IMR-90 (cell line): Measurements from ENCODE around the gene KATNBL1. TPM values are rescaled to one million over a fixed set of nuclear protein-coding genes. Genes with fewer than 3 reads are reported as not detected.

ENCODE experiments used
- ATAC-seq: fragments of 200-7000 bp; cut with Tn5 transposase; 2 replicates; pipeline ENCODE4 v1.9.1; 2020; ENCODE audit warnings: low read depth, mild to moderate bottlenecking, moderate library complexity
- BruUV-seq: library from RNA; stranded (reverse); fragments of 400-500 nt; replicated peaks from 2 replicates; lab custom pipeline; 2021; lab: Mats Ljungman, UMichigan
- CTCF ChIA-PET: fragments of 300-600 bp; formaldehyde crosslinking; extraction: SDS; loops from one replicate; lab custom pipeline; 2021; ENCODE audit warnings: antibody characterized with exemption; lab: Yijun Ruan, JAX
- POLR2A ChIA-PET: fragments of 300-600 bp; sonication (Branson Sonifier 250); formaldehyde crosslinking; loops from one replicate; lab custom pipeline; 2022; ENCODE audit warnings: antibody characterized with exemption; ENCODE audit not compliant: unreplicated experiment; lab: Charles Lee
- DNase-seq: peaks from one replicate; pipeline ENCODE4 v3.0.0; 2013
- H2AFZ ChIP-seq: replicated peaks from 2 replicates; pipeline ENCODE3; 2013; ENCODE audit warnings: low read length, mild to moderate bottlenecking; ENCODE audit not compliant: poor library complexity
- H2AK5ac ChIP-seq: 2 replicates; pipeline ENCODE4 v1.6.1; 2013; ENCODE audit warnings: low read depth, low read length, inconsistent platforms
- H2AK9ac ChIP-seq: replicated peaks from 2 replicates; pipeline ENCODE3; 2013; ENCODE audit warnings: mild to moderate bottlenecking, low read depth, low read length, moderate library complexity; ENCODE audit not compliant: poor library complexity
- H2BK120ac ChIP-seq: 2 replicates; pipeline ENCODE4 v1.6.1; 2013; ENCODE audit warnings: low read depth, low read length, inconsistent platforms
- H2BK15ac ChIP-seq: 3 replicates; pipeline ENCODE4 v1.6.1; 2013; ENCODE audit warnings: low read depth, low read length, inconsistent platforms
- H2BK20ac ChIP-seq: 2 replicates; pipeline ENCODE4 v1.6.1; 2013; ENCODE audit warnings: low read depth, mild to moderate bottlenecking, inconsistent platforms, low read length, moderate library complexity
- H2BK5ac ChIP-seq: 2 replicates; pipeline ENCODE4 v1.6.1; 2013; ENCODE audit warnings: mild to moderate bottlenecking, low read depth, low read length, inconsistent platforms; ENCODE audit not compliant: poor library complexity, severe bottlenecking
- H3K14ac ChIP-seq: replicated peaks from 2 replicates; pipeline ENCODE4 v1.6.1; 2013; ENCODE audit warnings: low read depth, low read length, inconsistent platforms
- H3K18ac ChIP-seq: 2 replicates; pipeline ENCODE4 v1.6.1; 2013; ENCODE audit warnings: low read depth, low read length, control low read depth
- H3K23ac ChIP-seq: 2 replicates; pipeline ENCODE4 v1.6.1; 2013; ENCODE audit warnings: low read depth, low read length, inconsistent platforms
- H3K27ac ChIP-seq: 2 replicates; pipeline ENCODE4 v1.5.1; 2013; ENCODE audit warnings: mild to moderate bottlenecking, control low read depth, low read length; ENCODE audit not compliant: insufficient read depth
- H3K27me3 ChIP-seq: 2 replicates; pipeline ENCODE4 v1.6.1; 2013; ENCODE audit warnings: low read length; ENCODE audit not compliant: control insufficient read depth, insufficient read depth
- H3K36me3 ChIP-seq: 2 replicates; pipeline ENCODE4 v1.6.1; 2013; ENCODE audit warnings: low read length, mixed read lengths; ENCODE audit not compliant: control insufficient read depth, insufficient read depth
- H3K4ac ChIP-seq: 2 replicates; pipeline ENCODE4 v1.6.1; 2013; ENCODE audit warnings: low read depth, low read length, inconsistent platforms
- H3K4me1 ChIP-seq: 2 replicates; pipeline ENCODE4 v1.6.1; 2013; ENCODE audit warnings: low read length, mixed read lengths; ENCODE audit not compliant: control insufficient read depth, insufficient read depth
- H3K4me2 ChIP-seq: 2 replicates; pipeline ENCODE4 v1.6.1; 2013; ENCODE audit warnings: low read depth, mild to moderate bottlenecking, control low read depth, low read length, moderate library complexity
- H3K4me3 ChIP-seq: 2 replicates; pipeline ENCODE4 v1.5.1; 2013; ENCODE audit warnings: low read depth, mild to moderate bottlenecking, control low read depth, low read length, moderate library complexity; ENCODE audit not compliant: insufficient read depth
- H3K56ac ChIP-seq: 2 replicates; pipeline ENCODE4 v1.6.1; 2013; ENCODE audit warnings: low read length, inconsistent platforms; ENCODE audit not compliant: insufficient read depth; ENCODE audit errors: extremely low read depth
- H3K79me1 ChIP-seq, 2 experiments: 2 replicates each; pipeline ENCODE4 v1.6.1; 2013; ENCODE audit warnings: low read length in 2 of 2, inconsistent platforms in 1 of 2, low read depth in 1 of 2
- H3K9ac ChIP-seq: 2 replicates; pipeline ENCODE4 v1.6.1; 2013; ENCODE audit warnings: low read depth, low read length, control low read depth
- H3K9me1 ChIP-seq: 2 replicates; pipeline ENCODE4 v1.6.1; 2013; ENCODE audit warnings: low read length, inconsistent platforms; ENCODE audit not compliant: insufficient read depth
- H3K9me3 ChIP-seq: 2 replicates; pipeline ENCODE4 v1.6.1; 2013; ENCODE audit warnings: low read length; ENCODE audit not compliant: control insufficient read depth, insufficient read depth
- H4K20me1 ChIP-seq: 2 replicates; pipeline ENCODE4 v1.6.1; 2013; ENCODE audit warnings: low read length, inconsistent platforms; ENCODE audit not compliant: insufficient read depth
- H4K5ac ChIP-seq: 2 replicates; pipeline ENCODE4 v1.6.1; 2013; ENCODE audit warnings: mild to moderate bottlenecking, low read depth, low read length, control low read depth
- H4K8ac ChIP-seq, 2 experiments: 2 replicates each; pipeline ENCODE4 v1.6.1; 2013; ENCODE audit warnings: low read depth in 2 of 2, low read length in 2 of 2, control low read depth in 1 of 2, inconsistent platforms in 1 of 2
- H4K91ac ChIP-seq: 2 replicates; pipeline ENCODE4 v1.6.1; 2013; ENCODE audit warnings: low read depth, low read length, inconsistent platforms; ENCODE audit not compliant: insufficient read depth
- BHLHE40 ChIP-seq: fragments of 150-350 bp; IDR thresholded peaks from 2 replicates; pipeline ENCODE4 v1.6.1; 2016; ENCODE audit warnings: mild to moderate bottlenecking, low read depth, low read length
- CEBPB ChIP-seq: IDR thresholded peaks from 2 replicates; pipeline ENCODE4 v1.6.1; 2012; ENCODE audit warnings: low read depth, low read length, improper control_type of control experiment
- ELK1 ChIP-seq: fragments of 150-350 bp; IDR thresholded peaks from 2 replicates; pipeline ENCODE4 v1.6.1; 2016; ENCODE audit warnings: low read depth, mild to moderate bottlenecking, low read length, moderate library complexity, borderline replicate concordance
- FOS ChIP-seq: fragments of 150-350 bp; IDR thresholded peaks from 2 replicates; pipeline ENCODE4 v1.6.1; 2016; ENCODE audit warnings: low read depth, low read length
- MAFK ChIP-seq: IDR thresholded peaks from 2 replicates; pipeline ENCODE4 v1.6.1; 2012; ENCODE audit warnings: low read depth, low read length, improper control_type of control experiment
- MAZ ChIP-seq: IDR thresholded peaks from 2 replicates; pipeline ENCODE4 v1.6.1; 2012; ENCODE audit warnings: low read depth, mild to moderate bottlenecking, low read length, improper control_type of control experiment, moderate library complexity, borderline replicate concordance
- MXI1 ChIP-seq: IDR thresholded peaks from 2 replicates; pipeline ENCODE4 v1.6.1; 2012; ENCODE audit warnings: low read depth, mild to moderate bottlenecking, low read length, moderate library complexity, borderline replicate concordance
- NFE2L2 ChIP-seq: fragments of 150-350 bp; IDR thresholded peaks from 2 replicates; pipeline ENCODE4 v1.6.1; 2016; ENCODE audit warnings: low read depth, mild to moderate bottlenecking, low read length
- POLR2A ChIP-seq: IDR thresholded peaks from 2 replicates; pipeline ENCODE4 v1.6.1; 2012; ENCODE audit warnings: mild to moderate bottlenecking, low read depth, low read length
- RAD21 ChIP-seq: IDR thresholded peaks from 2 replicates; pipeline ENCODE4 v1.6.1; 2012; ENCODE audit warnings: low read length, improper control_type of control experiment
- RCOR1 ChIP-seq: IDR thresholded peaks from 2 replicates; pipeline ENCODE4 v1.6.1; 2012; ENCODE audit warnings: mild to moderate bottlenecking, low read length, improper control_type of control experiment; ENCODE audit not compliant: insufficient replicate concordance
- SMC3 ChIP-seq: fragments of 150-350 bp; IDR thresholded peaks from 2 replicates; pipeline ENCODE4 v1.6.1; 2016; ENCODE audit warnings: low read depth, mild to moderate bottlenecking, antibody characterized with exemption, low read length, moderate library complexity
- USF2 ChIP-seq: fragments of 150-350 bp; IDR thresholded peaks from 2 replicates; pipeline ENCODE4 v1.6.1; 2017; ENCODE audit warnings: mild to moderate bottlenecking, antibody characterized with exemption, low read length, low read depth
- WGBS, 2 experiments: methylation state at CpG; one replicate each; pipeline versions ENCODE4 v1.1.5 to v1.1.7; 2013; ENCODE audit warnings: missing lambda C conversion rate in 2 of 2; ENCODE audit not compliant: insufficient read length in 1 of 2; ENCODE audit errors: extremely low coverage in 2 of 2; 5-methylcytosine and 5-hydroxymethylcytosine counted together
- dilution Hi-C: fragments of 300-500 bp; cut with HindIII; formaldehyde crosslinking; loops from one replicate; pipeline ENCODE4 v1.14.3; 2018; ENCODE audit warnings: low sequenced_read_pairs; ENCODE audit not compliant: unreplicated experiment
- in situ Hi-C: fragments of 300-500 bp; cut with MboI; formaldehyde crosslinking; loops from 3 replicates; pipeline ENCODE4 v1.14.3; 2019; ENCODE audit warnings: low sequenced_read_pairs, inconsistent platforms, mixed read lengths
- intact Hi-C: fragments of 100-400 bp; cut with micrococcal nuclease; formaldehyde crosslinking; loops from 2 replicates; pipeline ENCODE4 v1.10.0; 2022
- polyA plus RNA-seq, 3 experiments: library from polyadenylated mRNA; depleted of rRNA; stranded (reverse); fragments of >200 nt; gene quantifications; 2 replicates each; pipeline ENCODE4 v1.2.3, GENCODE V29; 2012; ENCODE audit warnings: low replicate concordance in 1 of 3
- total RNA-seq: library from RNA; depleted of rRNA; stranded (reverse); fragments of >200 nt; gene quantifications from 2 replicates; pipeline ENCODE4 v1.2.3, GENCODE V29; 2012

KATNBL1 gene
- total and polyA plus RNA-seq, 2 of the 4 experiments (the other 2 are of a cell fraction): 17.1 to 24.0 TPM

GRCh38 chr15:34132881-34133280 is 77.0 kb downstream of the KATNBL1 start:
- H3K56ac ChIP-seq: no peak overlapping the region
- H2AFZ ChIP-seq: no peak overlapping the region
- H3K9ac ChIP-seq: no peak overlapping the region
- H3K9me3 ChIP-seq: no peaks in the 10 kb centered on the region
- no peak overlapping the region for H2AK9ac ChIP-seq
- ATAC-seq: peak; percentile 46
- H2BK120ac ChIP-seq: no peak overlapping the region
- dilution Hi-C loops: no loop called here
- no peak overlapping the region for H3K4ac ChIP-seq
- H3K4me1 ChIP-seq: no peaks in the 10 kb centered on the region
- no peak for TF ChIP-seq MAZ
- TF ChIP-seq SMC3: no peak
- TF ChIP-seq USF2: no peak
- no peak for TF ChIP-seq NFE2L2
- no peak for TF ChIP-seq MAFK
- TF ChIP-seq CEBPB: no peak
- no peak for TF ChIP-seq FOS
- TF ChIP-seq RCOR1: no peak
- no peak for TF ChIP-seq ELK1
- TF ChIP-seq POLR2A: no peak
- TF ChIP-seq RAD21: no peak
- no peak for TF ChIP-seq BHLHE40
- no peak for TF ChIP-seq MXI1
- H3K27me3 ChIP-seq: no peaks in the 10 kb centered on the region
- H3K9me1 ChIP-seq: no peaks in the 10 kb centered on the region
- no peak overlapping the region for H3K23ac ChIP-seq
- ChIA-PET CTCF (no interaction called here), POLR2A (no interaction called here)
- H3K18ac ChIP-seq: no peak overlapping the region
- H2BK5ac ChIP-seq: no peak overlapping the region
- no peaks in the 10 kb centered on the region for H3K79me1 ChIP-seq
- H4K91ac ChIP-seq: no peak overlapping the region
- no peak overlapping the region for H3K14ac ChIP-seq
- H2AK5ac ChIP-seq: no peak overlapping the region
- H4K8ac ChIP-seq: no peak overlapping the region
- no peak overlapping the region for H3K4me2 ChIP-seq
- H4K5ac ChIP-seq: no peak overlapping the region
- H3K4me3 ChIP-seq: no peak overlapping the region
- no peaks in the 10 kb centered on the region for H4K20me1 ChIP-seq
- intact Hi-C loops: loop anchor here (1.0 kb wide), 1 partner anchor 10 kb away; no protein-coding TSS in a partner anchor
- no peak overlapping the region for H3K27ac ChIP-seq
- in situ Hi-C loops: no loop called here
- no peak overlapping the region for H2BK20ac ChIP-seq
- BruUV-seq: no TSS peak
- H3K36me3 ChIP-seq: no peaks in the 10 kb centered on the region
- DNase-seq: peak; percentile 53
- no peak overlapping the region for H2BK15ac ChIP-seq
- no CpG with 5 or more reads among the region's 1 CpG for WGBS, 2 experiments
